ENCODE data around the gene DHX16. TPM values are rescaled to one million over a fixed set of nuclear protein-coding genes. Genes with fewer than 3 reads are reported as not detected.

The DHX16 gene
- total and polyA plus RNA-seq, 2 of the 8 experiments (the other 6 are each of a cell fraction or from before 2014, with no cell fraction given), result 27.4 to 44.4 TPM

- no peak overlapping the region for H3K14ac ChIP-seq (ENCODE audit: insufficient read length)
- H2BK120ac ChIP-seq (replicated peaks; ENCODE audit: low read depth, low read length), result no peak overlapping the region
- no peak overlapping the region for H3K23ac ChIP-seq (ENCODE audit: insufficient read length)
- H2BK12ac ChIP-seq (ENCODE audit: low read depth, low read length), result no peak overlapping the region
- no peaks in the 10 kb centered on the region for H3K27me3 ChIP-seq (replicated peaks in 1 of 4; ENCODE audit: control insufficient read depth in 3 of 4, extremely low read depth in 1 of 4, insufficient read depth in 3 of 4, low read length in 3 of 4)
- no peak overlapping the region for H2BK5ac ChIP-seq (ENCODE audit: low read depth, low read length)
- no peak overlapping the region for H2BK15ac ChIP-seq (ENCODE audit: low read length)
- no peak overlapping the region for H2AK5ac ChIP-seq (ENCODE audit: low read depth, low read length)
- FAIRE-seq, result no peak
- DNase-seq (ENCODE audit: low read depth in 1 of 2, low spot score in 2 of 2), result no peak
- no peak overlapping the region for H4K5ac ChIP-seq (ENCODE audit: insufficient read length, low read depth, low read length)
- H3K4me3 ChIP-seq (ENCODE audit: extremely low read depth in 1 of 4, insufficient read depth in 2 of 4, low read depth in 3 of 4, low read length in 4 of 4), result no peak overlapping the region
- no peak overlapping the region for H3K9ac ChIP-seq (replicated peaks in 1 of 4; ENCODE audit: extremely low read depth in 1 of 4, low read depth in 3 of 4, low read length in 3 of 4)
- no peaks in the 10 kb centered on the region for H3K9me3 ChIP-seq (ENCODE audit: insufficient read depth in 2 of 2, low read depth in 1 of 2, low read length in 1 of 2)
- 89% methylated on average over 4 of the region's 4 CpGs; no CpG with 5 or more reads in 1 of the 2 experiments for WGBS, 2 experiments (ENCODE audit: extremely low coverage in 1 of 2, insufficient coverage in 1 of 2, insufficient read length in 1 of 2, insufficient replicate concordance in 2 of 2, low coverage in 1 of 2, low lambda C conversion rate in 2 of 2, missing lambda C conversion rate in 1 of 2)
- peaks cover 0 to 6% (median 3%) of the 10 kb centered on the region in 4 experiments; a peak in 4 of 7 replicates for H3K4me1 ChIP-seq (replicated peaks in 1 of 4; ENCODE audit: control insufficient read depth in 3 of 4, insufficient read depth in 4 of 4, low read length in 3 of 4)
- peaks cover 27 to 77% (median 44%) of the 10 kb centered on the region in 4 experiments for H3K36me3 ChIP-seq (ENCODE audit: control insufficient read depth in 2 of 4, insufficient read depth in 4 of 4, low read length in 3 of 4)
- H3K79me1 ChIP-seq (ENCODE audit: low read depth, low read length), result peaks cover 8% of the 10 kb centered on the region
- peaks cover 4 to 11% of the 10 kb centered on the region in 2 experiments for H4K20me1 ChIP-seq (replicated peaks in 1 of 2; ENCODE audit: control insufficient read depth in 1 of 2, insufficient read depth in 2 of 2, low read length in 2 of 2)
- CTCF ChIA-PET (ENCODE audit: partially characterized antibody), result interaction anchor here (0.6 to 1.7 kb wide), 8 partner anchors 9 to 121 kb away, joined by 3 to 5 read pairs (median 3); no protein-coding TSS in a partner anchor
- peaks cover 0 to 42% of the 10 kb centered on the region in 2 experiments; a peak in 2 of 4 replicates for H3K79me2 ChIP-seq (ENCODE audit: control insufficient read depth in 1 of 2, insufficient read depth in 2 of 2, low read length in 2 of 2)
- no peak overlapping the region for H3K4ac ChIP-seq (replicated peaks; ENCODE audit: insufficient read length, low read depth, low read length)
- POLR2A ChIA-PET (ENCODE audit: partially characterized antibody), result interaction anchor here (0.7 to 2.4 kb wide), 28 partner anchors 8 to 126 kb away, joined by 3 to 74 read pairs (median 4); partner anchors contain the start of genes ABCF1, ATAT1, C6orf136 and MRPS18B
- no peak overlapping the region for H4K91ac ChIP-seq (replicated peaks; ENCODE audit: insufficient read length, low read length)
- H3K23me2 ChIP-seq (ENCODE audit: low read depth, low read length), result peaks cover 3% of the 10 kb centered on the region; the same call in 1 of the 2 replicates
- H3K4me2 ChIP-seq (ENCODE audit: insufficient read depth in 1 of 2, low read depth in 2 of 2, low read length in 2 of 2), result no peak overlapping the region
- H2AFZ ChIP-seq (ENCODE audit: low read length), result no peak overlapping the region
- no peak overlapping the region for H4K8ac ChIP-seq (ENCODE audit: extremely low read depth, insufficient read depth, low read length)
- H2BK20ac ChIP-seq (ENCODE audit: low read length), result no peak overlapping the region
- TF ChIP-seq POLR2AphosphoS5 (IDR thresholded peaks at IDR 0.05; ENCODE audit: low read depth, low read length) (peak; percentile 74), KDM5A (IDR thresholded peaks at IDR 0.05; ENCODE audit: low read length) (no peak)
- no peak overlapping the region for H3K27ac ChIP-seq (ENCODE audit: low read depth, low read length)
- no peak overlapping the region for H3K56ac ChIP-seq (replicated peaks; ENCODE audit: insufficient read length, low read depth, low read length)
- H3K18ac ChIP-seq (ENCODE audit: extremely low read depth, low read length), result no peak overlapping the region
These were observed 62.7 kb downstream of the DHX16 start for GRCh38 chr6:30610065-30610464.

Data from H1 (cell line).